Measurements from ENCODE around the gene LURAP1L.

- no peak for TF ChIP-seq CHCHD3 (CRISPR knock-in tag; IDR thresholded peaks at IDR 0.05)
- no peak for TF ChIP-seq MITF (IDR thresholded peaks at IDR 0.05)
- TF ChIP-seq, protein P1, sequence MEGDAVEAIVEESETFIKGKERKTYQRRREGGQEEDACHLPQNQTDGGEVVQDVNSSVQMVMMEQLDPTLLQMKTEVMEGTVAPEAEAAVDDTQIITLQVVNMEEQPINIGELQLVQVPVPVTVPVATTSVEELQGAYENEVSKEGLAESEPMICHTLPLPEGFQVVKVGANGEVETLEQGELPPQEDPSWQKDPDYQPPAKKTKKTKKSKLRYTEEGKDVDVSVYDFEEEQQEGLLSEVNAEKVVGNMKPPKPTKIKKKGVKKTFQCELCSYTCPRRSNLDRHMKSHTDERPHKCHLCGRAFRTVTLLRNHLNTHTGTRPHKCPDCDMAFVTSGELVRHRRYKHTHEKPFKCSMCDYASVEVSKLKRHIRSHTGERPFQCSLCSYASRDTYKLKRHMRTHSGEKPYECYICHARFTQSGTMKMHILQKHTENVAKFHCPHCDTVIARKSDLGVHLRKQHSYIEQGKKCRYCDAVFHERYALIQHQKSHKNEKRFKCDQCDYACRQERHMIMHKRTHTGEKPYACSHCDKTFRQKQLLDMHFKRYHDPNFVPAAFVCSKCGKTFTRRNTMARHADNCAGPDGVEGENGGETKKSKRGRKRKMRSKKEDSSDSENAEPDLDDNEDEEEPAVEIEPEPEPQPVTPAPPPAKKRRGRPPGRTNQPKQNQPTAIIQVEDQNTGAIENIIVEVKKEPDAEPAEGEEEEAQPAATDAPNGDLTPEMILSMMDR (IDR thresholded peaks at IDR 0.05 in 2 of 3, conservative IDR thresholded peaks at IDR 0.05 in 1 of 3; ENCODE audit: insufficient read depth in 2 of 3, low read depth in 1 of 3, low read length in 3 of 3) = no peak
- TF ChIP-seq, protein P2, sequence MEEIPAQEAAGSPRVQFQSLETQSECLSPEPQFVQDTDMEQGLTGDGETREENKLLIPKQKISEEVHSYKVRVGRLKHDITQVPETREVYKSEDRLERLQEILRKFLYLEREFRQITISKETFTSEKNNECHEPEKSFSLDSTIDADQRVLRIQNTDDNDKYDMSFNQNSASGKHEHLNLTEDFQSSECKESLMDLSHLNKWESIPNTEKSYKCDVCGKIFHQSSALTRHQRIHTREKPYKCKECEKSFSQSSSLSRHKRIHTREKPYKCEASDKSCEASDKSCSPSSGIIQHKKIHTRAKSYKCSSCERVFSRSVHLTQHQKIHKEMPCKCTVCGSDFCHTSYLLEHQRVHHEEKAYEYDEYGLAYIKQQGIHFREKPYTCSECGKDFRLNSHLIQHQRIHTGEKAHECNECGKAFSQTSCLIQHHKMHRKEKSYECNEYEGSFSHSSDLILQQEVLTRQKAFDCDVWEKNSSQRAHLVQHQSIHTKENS (CRISPR knock-in tag; IDR thresholded peaks at IDR 0.05) = no peak
- TF ChIP-seq SIN3B (IDR thresholded peaks at IDR 0.05; ENCODE audit: low read depth) = no peak
- TF ChIP-seq HIVEP1 (CRISPR knock-in tag; IDR thresholded peaks at IDR 0.05) = no peak
- no peak for TF ChIP-seq ZNF512 (tag; IDR thresholded peaks at IDR 0.05)
- TF ChIP-seq ZMIZ1 (IDR thresholded peaks at IDR 0.05; ENCODE audit: low read depth in 2 of 2, low read length in 2 of 2) = no peak
- no peak for TF ChIP-seq MECOM (CRISPR knock-in tag; IDR thresholded peaks at IDR 0.05)
- no peak for TF ChIP-seq ZBTB7A (IDR thresholded peaks at IDR 0.05; ENCODE audit: borderline replicate concordance, control insufficient read depth, low read depth, low read length)
- TF ChIP-seq CEBPB (tag; IDR thresholded peaks at IDR 0.05) = no peak
- TF ChIP-seq CHD1 (IDR thresholded peaks at IDR 0.05; ENCODE audit: low read length) = no peak
- no peak for TF ChIP-seq POLR2AphosphoS5 (IDR thresholded peaks at IDR 0.05; ENCODE audit: control insufficient read depth, insufficient read depth, low read depth, low read length)
- no peak for TF ChIP-seq NCOA1 (IDR thresholded peaks at IDR 0.05; ENCODE audit: low read depth)
Observed at GRCh38 chr9:12794101-12794799, 19.4 kb downstream of the LURAP1L start.
